ENCODE data around the gene OR6J1. TPM values are rescaled to one million over a fixed set of nuclear protein-coding genes. Genes with fewer than 3 reads are reported as not detected.

Gene OR6J1
- polyA plus RNA-seq, 1 of the 3 experiments (the other 2 are of a cell fraction), result not detected

- H3K9me3 ChIP-seq, result no peaks in the 10 kb centered on the region
- H3K9ac ChIP-seq, result no peak overlapping the region
- H3K27me3 ChIP-seq (ENCODE audit: insufficient read depth), result peaks cover 31% of the 10 kb centered on the region; the same call in 1 of the 2 replicates
- H3F3A ChIP-seq (replicated peaks; ENCODE audit: insufficient read depth), result no peaks in the 10 kb centered on the region
- no peaks in the 10 kb centered on the region for H4K20me1 ChIP-seq (ENCODE audit: insufficient read depth)
- no peak overlapping the region for H3K27ac ChIP-seq (ENCODE audit: low read depth in 2 of 2, low read length in 1 of 2)
- WGBS (ENCODE audit: low lambda C conversion rate), result 52% methylated on average over 7 of the region's 7 CpGs
- H3K36me3 ChIP-seq (replicated peaks in 1 of 2; ENCODE audit: control insufficient read depth in 1 of 2, insufficient read depth in 2 of 2, low read length in 1 of 2), result no peaks in the 10 kb centered on the region
- H3K4me2 ChIP-seq, result no peak overlapping the region
- H3K79me2 ChIP-seq (ENCODE audit: insufficient read depth), result no peaks in the 10 kb centered on the region
- H3K4me1 ChIP-seq (ENCODE audit: control insufficient read depth in 1 of 2, insufficient read depth in 2 of 2, low read depth in 1 of 2, low read length in 1 of 2), result no peaks in the 10 kb centered on the region
- H3K4me3 ChIP-seq (ENCODE audit: low read depth in 2 of 2, low read length in 1 of 2), result no peak overlapping the region
- ChIA-PET POLR2A (no interaction called here), CTCF (no interaction called here)
- TF ChIP-seq FOXJ3 (CRISPR knock-in tag; IDR thresholded peaks at IDR 0.05) (no peak), RCOR1 (IDR thresholded peaks at IDR 0.05; ENCODE audit: low read length) (no peak), IRF3 (IDR thresholded peaks at IDR 0.05; ENCODE audit: low read depth, low read length) (no peak), EP300 (IDR thresholded peaks at IDR 0.05; ENCODE audit: borderline replicate concordance in 1 of 2, low read depth in 1 of 2, low read length in 1 of 2) (no peak), JUND (IDR thresholded peaks at IDR 0.05) (no peak), TAF1 (IDR thresholded peaks at IDR 0.05; ENCODE audit: borderline replicate concordance, low read depth, low read length) (no peak), GABPA (IDR thresholded peaks at IDR 0.05; ENCODE audit: low read depth) (no peak), ZBTB33 (IDR thresholded peaks at IDR 0.05; ENCODE audit: borderline replicate concordance, low read depth) (no peak), CTCF (IDR thresholded peaks at IDR 0.05) (no peak), ELF1 (IDR thresholded peaks at IDR 0.05) (no peak), SIN3A (IDR thresholded peaks at IDR 0.05; ENCODE audit: borderline replicate concordance, low read depth, low read length) (no peak), RAD21 (IDR thresholded peaks at IDR 0.05; ENCODE audit: low read length) (no peak), USF1 (IDR thresholded peaks at IDR 0.05; ENCODE audit: borderline replicate concordance, low read depth) (no peak), USF2 (IDR thresholded peaks at IDR 0.05; ENCODE audit: borderline replicate concordance, low read depth, low read length) (no peak)
- H2AFZ ChIP-seq (ENCODE audit: low read depth), result no peak overlapping the region
- DNase-seq, result no peak
- H3K9me2 ChIP-seq, result no peaks in the 10 kb centered on the region
Observed at GRCh38 chr14:22627506-22628263, 16.5 kb downstream of the OR6J1 start.

Data from SK-N-SH (cell line).